Muscle layer of duodenum (tissue), 2 donors: ENCODE measurements around the gene OR51D1.

Experiments
- H3K27ac ChIP-seq: one replicate; pipeline ENCODE4 v1.7.0; 2013; ENCODE audit warnings: mild to moderate bottlenecking, low read length
- H3K27me3 ChIP-seq: one replicate; pipeline ENCODE4 v1.7.0; 2013; ENCODE audit warnings: low read depth, mild to moderate bottlenecking, control low read depth, low read length
- H3K36me3 ChIP-seq, 2 donors: one replicate each; pipeline ENCODE4 v1.7.0; 2013; ENCODE audit warnings: low read length in 2 of 2, control low read depth in 1 of 2, mild to moderate bottlenecking in 1 of 2; ENCODE audit not compliant: insufficient read depth in 2 of 2, control insufficient read depth in 1 of 2
- H3K4me1 ChIP-seq, 2 donors: one replicate each; pipeline ENCODE4 v1.7.0; 2013; ENCODE audit warnings: low read length in 2 of 2, mild to moderate bottlenecking in 2 of 2, control low read depth in 1 of 2, moderate library complexity in 1 of 2; ENCODE audit not compliant: insufficient read depth in 2 of 2, control insufficient read depth in 1 of 2
- H3K4me3 ChIP-seq, 2 donors: one replicate each; pipeline ENCODE4 v1.7.0; 2013; ENCODE audit warnings: low read length in 2 of 2, low read depth in 1 of 2, mild to moderate bottlenecking in 1 of 2
- H3K9me3 ChIP-seq, 2 donors: one replicate each; pipeline ENCODE4 v1.7.0; 2013; ENCODE audit warnings: low read length in 2 of 2, control low read depth in 1 of 2, mild to moderate bottlenecking in 1 of 2; ENCODE audit not compliant: control insufficient read depth in 1 of 2
- donor health status: healthy.

OR51D1 gene

DNA sequence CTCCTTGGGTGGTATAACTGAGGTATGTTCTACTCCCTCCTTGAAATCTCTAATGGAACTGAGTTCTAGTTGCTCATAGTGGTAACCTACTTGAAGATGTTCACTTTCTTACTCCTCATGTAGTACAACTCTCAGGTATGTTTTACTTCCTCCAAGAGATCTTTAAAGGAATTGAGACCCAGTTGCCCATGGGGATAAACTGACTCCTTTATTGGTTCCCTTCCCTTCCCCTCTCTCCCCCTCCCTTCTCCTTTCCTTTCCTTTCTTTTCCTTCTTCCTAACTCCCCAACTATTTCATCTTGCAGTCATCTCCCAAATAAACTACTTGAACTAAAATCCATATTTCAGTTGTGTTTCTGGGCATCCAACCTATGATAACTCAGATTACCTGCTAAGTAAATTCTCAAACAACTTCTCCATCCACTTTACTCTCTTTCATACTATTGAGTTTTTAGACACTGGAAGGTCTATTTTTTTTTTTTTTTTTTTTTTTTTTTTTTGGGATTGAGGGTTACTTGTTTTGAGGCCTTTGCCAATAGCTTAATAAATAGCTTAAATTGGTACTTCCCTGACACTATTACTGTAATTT, 21.3 kb upstream of the OR51D1 start:
- no peak overlapping the region for H3K27ac ChIP-seq
- H3K36me3 ChIP-seq = no peaks in the 10 kb centered on the region
- H3K9me3 ChIP-seq = no peaks in the 10 kb centered on the region
- H3K27me3 ChIP-seq = no peaks in the 10 kb centered on the region
- H3K4me1 ChIP-seq = no peaks in the 10 kb centered on the region
- H3K4me3 ChIP-seq = no peak overlapping the region

DNA sequence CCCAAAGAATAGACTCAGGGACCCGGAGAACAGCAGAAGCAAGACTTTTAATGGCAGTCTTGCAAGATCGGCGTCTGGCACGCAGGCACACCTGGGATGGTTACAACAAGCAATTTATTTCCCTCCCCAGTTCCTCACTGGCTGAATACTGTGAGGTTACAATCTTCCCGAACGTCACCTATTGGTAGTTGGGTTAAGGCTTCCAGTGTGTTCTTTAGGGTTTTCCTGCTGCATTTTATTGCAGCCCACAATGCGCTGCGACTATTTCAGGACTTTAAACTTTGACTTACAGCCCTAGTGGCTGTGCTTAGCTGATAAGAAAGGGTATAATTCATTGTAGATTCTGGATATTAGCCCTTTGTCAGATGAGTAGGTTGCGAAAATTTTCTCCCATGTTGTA, 17.8 kb upstream of the OR51D1 start:
- Histone ChIP-seq H3K27me3 (no peaks in the 10 kb centered on the region), H3K27ac (no peak overlapping the region), H3K9me3 (no peaks in the 10 kb centered on the region), H3K4me3 (no peak overlapping the region), H3K36me3 (no peaks in the 10 kb centered on the region), H3K4me1 (no peaks in the 10 kb centered on the region)

DNA sequence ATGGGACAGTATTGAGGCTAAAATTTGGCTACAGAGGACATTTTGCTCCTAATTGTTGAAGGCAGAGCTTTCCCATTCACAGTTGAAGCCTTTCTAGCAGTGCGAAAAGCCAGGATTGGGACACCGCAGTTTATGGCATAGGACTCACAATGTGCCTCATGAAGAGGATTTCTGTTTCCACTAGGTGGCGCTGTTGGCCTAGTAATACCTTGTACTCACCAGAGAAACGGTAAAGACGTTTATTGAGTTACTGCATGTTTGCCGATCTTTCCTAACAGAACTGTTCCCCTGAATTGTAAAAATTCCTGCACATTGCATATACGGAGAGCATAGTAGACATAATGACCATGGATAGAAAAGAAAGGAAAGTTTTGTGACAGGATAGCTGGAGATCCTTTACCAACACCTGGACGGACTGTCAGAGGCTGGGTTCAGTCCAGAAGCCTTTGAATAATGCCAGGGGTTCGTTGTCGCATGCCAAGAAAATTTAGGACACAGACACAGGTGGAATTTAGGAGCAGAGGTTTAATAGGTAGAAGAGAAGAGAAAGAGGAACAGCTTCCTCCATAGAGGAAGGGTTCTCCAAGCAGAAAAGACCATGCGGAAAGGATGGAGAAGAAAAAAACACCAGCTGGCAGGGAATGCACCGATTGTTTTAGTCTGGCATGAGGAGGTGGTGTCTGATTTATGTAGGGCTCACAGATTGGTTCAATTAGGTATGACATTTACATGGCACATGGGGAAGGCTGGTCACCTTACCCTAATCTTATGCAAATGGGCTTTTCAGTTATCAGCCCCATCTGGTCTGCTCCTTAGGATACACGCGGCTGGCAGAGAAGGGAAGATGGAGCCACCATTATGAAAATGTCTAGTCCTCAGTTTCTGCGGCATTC, 10.8 kb upstream of the OR51D1 start:
- Histone ChIP-seq H3K4me1 (no peaks in the 10 kb centered on the region), H3K36me3 (no peaks in the 10 kb centered on the region), H3K4me3 (no peak overlapping the region), H3K27ac (no peak overlapping the region), H3K9me3 (peaks cover 0 to 14% of the 10 kb centered on the region in 2 donors), H3K27me3 (no peaks in the 10 kb centered on the region)

DNA sequence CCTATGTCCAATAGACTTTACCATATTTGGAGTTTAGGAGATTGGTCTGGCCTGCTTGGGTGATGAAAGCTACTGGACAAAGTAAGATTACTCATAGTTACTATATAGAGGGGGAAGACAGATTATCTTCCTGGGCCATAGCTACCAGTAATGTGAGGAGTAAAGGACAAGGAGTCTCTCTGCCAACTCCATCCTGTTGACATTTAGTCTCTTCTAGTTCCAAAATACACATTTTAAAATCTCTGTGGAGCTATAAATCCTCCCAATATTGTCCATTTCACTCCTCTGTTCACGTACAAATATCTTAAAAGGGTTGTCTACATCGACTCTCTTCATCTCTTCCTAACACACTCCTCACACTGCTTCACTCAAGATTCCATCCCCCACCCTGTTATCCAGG, 1.1 kb upstream of the OR51D1 start:
- Histone ChIP-seq H3K4me1 (no peaks in the 10 kb centered on the region), H3K9me3 (no peaks in the 10 kb centered on the region), H3K27me3 (no peaks in the 10 kb centered on the region), H3K36me3 (no peaks in the 10 kb centered on the region), H3K27ac (no peak overlapping the region), H3K4me3 (no peak overlapping the region)

DNA sequence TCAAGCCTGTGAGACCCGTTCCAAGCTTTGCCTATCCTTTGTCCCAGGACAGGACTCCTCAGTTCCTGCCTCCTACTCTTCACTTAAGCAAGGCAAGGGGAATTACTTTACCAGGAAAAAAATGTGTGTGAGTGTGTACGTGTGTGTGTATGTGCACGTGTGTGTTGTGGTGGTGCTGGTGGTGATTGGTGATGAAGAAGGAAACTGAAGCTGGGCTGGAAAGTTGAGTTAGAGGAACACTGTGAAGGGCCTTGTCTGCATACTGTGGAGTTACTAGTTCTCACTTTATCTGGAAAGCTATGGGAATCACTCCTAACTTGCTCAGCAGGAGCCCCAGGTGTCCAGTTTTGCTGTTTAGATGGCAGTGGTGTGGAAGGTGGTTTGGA, 378 bp downstream of the OR51D1 start:
- no peak overlapping the region for H3K27ac ChIP-seq
- no peaks in the 10 kb centered on the region for H3K4me1 ChIP-seq
- H3K9me3 ChIP-seq = no peaks in the 10 kb centered on the region
- H3K4me3 ChIP-seq = no peak overlapping the region
- no peaks in the 10 kb centered on the region for H3K36me3 ChIP-seq
- no peaks in the 10 kb centered on the region for H3K27me3 ChIP-seq

DNA sequence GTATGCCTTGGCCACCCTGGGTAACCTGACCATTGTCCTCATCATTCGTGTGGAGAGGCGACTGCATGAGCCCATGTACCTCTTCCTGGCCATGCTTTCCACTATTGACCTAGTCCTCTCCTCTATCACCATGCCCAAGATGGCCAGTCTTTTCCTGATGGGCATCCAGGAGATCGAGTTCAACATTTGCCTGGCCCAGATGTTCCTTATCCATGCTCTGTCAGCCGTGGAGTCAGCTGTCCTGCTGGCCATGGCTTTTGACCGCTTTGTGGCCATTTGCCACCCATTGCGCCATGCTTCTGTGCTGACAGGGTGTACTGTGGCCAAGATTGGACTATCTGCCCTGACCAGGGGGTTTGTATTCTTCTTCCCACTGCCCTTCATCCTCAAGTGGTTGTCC, 2.7 kb downstream of the OR51D1 start:
- Histone ChIP-seq H3K4me3 (no peak overlapping the region), H3K4me1 (peaks cover 0 to 7% of the 10 kb centered on the region in 2 donors), H3K36me3 (no peaks in the 10 kb centered on the region), H3K9me3 (no peaks in the 10 kb centered on the region), H3K27ac (no peak overlapping the region), H3K27me3 (no peaks in the 10 kb centered on the region)

DNA sequence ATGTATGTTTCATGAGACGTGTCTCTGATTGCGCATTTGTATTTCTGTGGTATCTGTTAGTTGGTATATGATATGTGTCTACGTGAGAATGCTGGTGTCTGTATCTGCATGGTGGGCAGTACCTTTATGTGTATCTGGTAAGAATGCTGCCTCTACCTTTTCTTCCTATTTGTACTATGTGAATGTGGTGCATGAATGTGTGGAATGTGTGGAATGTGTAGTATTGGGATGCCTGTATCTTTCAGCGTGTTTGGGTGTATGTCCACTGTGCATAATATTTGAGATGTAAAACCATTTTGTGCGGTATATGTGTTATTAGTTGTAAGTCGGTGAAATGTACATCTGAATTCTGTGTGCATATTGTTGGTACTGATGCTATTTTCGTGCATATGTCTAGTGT, 4.2 kb downstream of the OR51D1 start:
- Histone ChIP-seq H3K27ac (no peak overlapping the region), H3K36me3 (no peaks in the 10 kb centered on the region), H3K27me3 (no peaks in the 10 kb centered on the region), H3K9me3 (no peaks in the 10 kb centered on the region), H3K4me1 (peaks cover 0 to 12% of the 10 kb centered on the region in 2 donors), H3K4me3 (no peak overlapping the region)

DNA sequence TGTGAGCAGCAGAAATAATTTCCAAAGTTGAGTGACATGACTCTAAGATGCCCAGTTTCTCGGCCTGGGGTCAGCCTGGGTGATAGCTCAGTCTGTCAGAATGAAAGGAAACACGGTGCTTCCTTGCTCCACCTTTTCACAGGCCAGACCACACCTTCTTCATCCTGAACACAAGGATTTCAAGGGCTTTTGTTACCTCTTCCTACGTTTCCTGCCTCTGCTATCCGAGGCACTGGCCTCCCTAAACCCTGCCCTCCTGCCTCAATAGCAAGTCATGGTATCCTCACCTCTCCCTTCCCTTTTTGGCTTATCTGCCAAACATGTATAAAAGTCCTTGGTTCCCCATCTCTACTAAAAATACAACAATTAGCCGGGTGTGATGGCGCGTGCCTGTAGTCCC, 4.8 kb downstream of the OR51D1 start:
- no peak overlapping the region for H3K4me3 ChIP-seq
- H3K36me3 ChIP-seq = no peaks in the 10 kb centered on the region
- H3K4me1 ChIP-seq = peaks cover 0 to 16% of the 10 kb centered on the region in 2 donors
- no peaks in the 10 kb centered on the region for H3K27me3 ChIP-seq
- no peaks in the 10 kb centered on the region for H3K9me3 ChIP-seq
- no peak overlapping the region for H3K27ac ChIP-seq

DNA sequence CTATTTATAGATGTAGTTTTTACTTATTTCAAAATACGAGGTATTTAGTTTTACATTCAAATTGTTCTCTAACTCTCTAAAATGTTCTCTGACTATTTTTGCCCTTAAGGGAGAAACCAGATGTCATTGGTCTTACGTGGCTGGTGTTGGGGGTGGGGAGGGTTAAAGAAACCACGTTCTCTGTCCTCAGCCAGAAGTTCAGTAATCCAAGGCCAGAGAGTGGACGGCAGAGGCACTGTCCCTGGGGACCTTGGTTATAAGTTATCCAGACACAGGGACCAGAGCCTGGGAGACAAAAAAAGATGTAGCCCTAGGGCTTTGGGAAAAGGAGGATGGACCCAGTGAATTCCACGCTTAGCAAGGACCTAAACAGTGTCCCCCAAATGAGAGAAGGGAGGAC, 5.8 kb downstream of the OR51D1 start:
- H3K36me3 ChIP-seq = no peaks in the 10 kb centered on the region
- no peak overlapping the region for H3K27ac ChIP-seq
- H3K9me3 ChIP-seq = no peaks in the 10 kb centered on the region
- no peak overlapping the region for H3K4me3 ChIP-seq
- H3K27me3 ChIP-seq = no peaks in the 10 kb centered on the region
- peaks cover 0 to 20% of the 10 kb centered on the region in 2 donors for H3K4me1 ChIP-seq

DNA sequence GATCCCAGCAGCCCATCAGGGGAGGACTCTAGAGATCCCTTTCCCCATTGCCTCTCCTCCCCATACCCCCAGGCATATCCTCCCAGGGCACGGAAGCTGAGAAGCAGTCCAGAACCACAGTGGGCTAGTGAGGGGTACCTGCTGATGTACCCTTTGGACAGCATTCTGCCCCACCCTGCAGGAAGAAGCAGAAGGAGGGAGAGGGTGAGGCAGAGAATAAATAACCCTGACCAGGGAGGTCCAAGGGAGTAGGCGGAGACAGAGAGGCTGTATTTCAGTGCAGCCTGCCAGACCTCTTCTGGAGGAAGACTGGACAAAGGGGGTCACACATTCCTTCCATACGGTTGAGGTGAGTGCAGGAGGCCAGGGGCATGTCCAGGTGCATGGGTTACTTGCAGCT, 6.4 kb downstream of the OR51D1 start, which contains the start of gene OR51E1:
Gene OR51E1, plus strand, starts transcription at position 301 of the 400 bp plus-strand sequence. CDS start 8,545 bp downstream, outside the sequence.
- Histone ChIP-seq H3K27ac (no peak within 1 kb of the TSS), H3K4me3 (no peak within 1 kb of the TSS), H3K27me3 (no peaks in the 10 kb centered on the region), H3K36me3 (no peaks in the 10 kb centered on the region), H3K4me1 (peaks cover 0 to 20% of the 10 kb centered on the region in 2 donors), H3K9me3 (no peaks in the 10 kb centered on the region)

DNA sequence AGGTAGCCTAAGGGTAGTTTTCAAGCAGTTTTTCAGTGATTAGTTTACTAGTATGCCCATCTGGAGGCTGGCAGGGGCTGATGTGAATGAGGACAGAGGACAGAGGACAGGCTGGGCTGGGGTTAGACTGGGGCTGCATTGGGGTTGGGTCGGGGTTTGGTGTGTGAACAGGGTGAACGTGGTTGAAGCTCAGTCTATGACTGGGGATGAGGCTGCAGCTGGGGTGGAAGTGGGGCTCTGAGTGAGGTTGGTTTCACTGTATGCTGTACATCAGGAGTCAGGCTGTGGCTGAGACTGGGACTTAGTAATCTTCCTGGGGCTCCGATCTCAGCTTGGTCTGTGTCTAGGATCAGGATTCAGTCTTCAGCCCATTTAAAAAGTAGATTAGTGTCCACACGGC, 7.0 kb downstream of the OR51D1 start:
- Histone ChIP-seq H3K4me3 (no peak overlapping the region), H3K4me1 (peaks cover 0 to 20% of the 10 kb centered on the region in 2 donors), H3K27ac (no peak overlapping the region), H3K27me3 (no peaks in the 10 kb centered on the region), H3K9me3 (no peaks in the 10 kb centered on the region), H3K36me3 (no peaks in the 10 kb centered on the region)
